HUDEP-2 (cell line): ENCODE measurements around the gene KIF15.

ENCODE experiments used
- DNase-seq, 76 experiments: peaks; one replicate each; lab custom pipeline; 2025; ENCODE audit not compliant: unreplicated experiment in 76 of 76; lab: John Stamatoyannopoulos, UW

KIF15 gene

DNA sequence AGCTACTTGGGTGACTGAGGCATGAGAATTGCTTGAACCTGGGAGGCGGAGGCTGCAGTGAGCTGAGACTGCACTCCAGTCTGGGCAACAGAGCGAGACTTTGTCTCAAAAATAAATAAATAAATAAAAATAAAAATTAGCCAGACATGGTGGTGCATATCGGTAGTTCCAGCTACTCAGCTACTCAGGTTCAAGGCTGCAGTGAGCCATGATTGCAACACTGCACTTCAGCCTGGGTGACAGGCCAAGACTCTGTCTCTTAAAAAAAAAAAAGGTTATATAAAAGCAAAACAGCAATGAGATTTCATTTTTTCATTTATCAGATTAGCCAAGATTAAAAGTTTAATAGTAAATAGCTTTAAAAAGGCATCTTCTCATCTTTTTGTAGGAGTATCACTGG lies 115.7 kb downstream of the KIF15 start:
- no peak for DNase-seq

DNA sequence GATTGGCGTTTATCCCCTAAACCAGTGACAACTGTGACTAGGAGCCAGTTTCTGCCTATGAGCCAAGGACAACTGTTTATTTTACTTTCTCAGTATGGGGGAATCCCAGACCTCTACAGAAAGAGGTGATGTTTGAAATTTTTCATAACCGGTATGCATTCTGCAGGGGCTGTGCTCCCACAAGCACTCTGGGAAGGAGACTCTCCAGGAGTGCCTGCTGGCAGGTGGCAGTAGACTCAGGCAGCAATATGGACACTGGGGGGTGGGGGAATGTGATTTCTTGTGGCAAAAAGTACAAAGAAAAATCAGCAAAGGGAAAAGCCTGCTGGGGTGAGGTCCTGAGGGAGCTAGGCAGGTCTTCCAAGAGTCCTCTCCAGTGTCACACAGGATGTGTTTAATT lies 118.7 kb downstream of the KIF15 start:
- no peak for DNase-seq

GRCh38 chr3:44883213-44883955 lies 121.8 kb downstream of the KIF15 start:
- DNase-seq, result no peak

GRCh38 chr3:44883999-44884431 lies 122.4 kb downstream of the KIF15 start:
- no peak for DNase-seq

- peak in 12 of 76 experiments; percentile 1 to 41 (median 15) for DNase-seq
Measured at GRCh38 chr3:44885618-44886017, 124.0 kb downstream of the KIF15 start.

DNA sequence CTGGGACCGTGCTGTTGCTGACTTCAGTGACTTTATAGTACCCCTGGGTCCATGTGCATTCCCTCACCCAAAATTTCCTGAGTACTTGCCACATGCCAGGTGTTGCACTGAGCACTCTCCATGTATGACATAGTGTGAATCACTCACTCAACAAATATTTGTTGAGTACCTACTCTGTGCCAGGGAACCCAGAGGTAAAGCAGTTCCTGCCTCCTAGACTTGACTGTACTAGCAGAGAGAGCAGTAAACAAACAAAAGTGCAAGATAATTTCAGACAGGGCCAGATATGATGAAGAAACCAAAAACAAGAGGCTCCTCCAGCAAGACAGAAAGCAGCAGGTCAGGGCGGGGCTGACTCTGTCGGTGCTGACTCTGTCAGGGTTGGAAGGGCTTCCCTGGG lies 125.0 kb downstream of the KIF15 start:
- no peak for DNase-seq

- no peak for DNase-seq
Measured at GRCh38 chr3:44887101-44887500, 125.5 kb downstream of the KIF15 start.

DNA sequence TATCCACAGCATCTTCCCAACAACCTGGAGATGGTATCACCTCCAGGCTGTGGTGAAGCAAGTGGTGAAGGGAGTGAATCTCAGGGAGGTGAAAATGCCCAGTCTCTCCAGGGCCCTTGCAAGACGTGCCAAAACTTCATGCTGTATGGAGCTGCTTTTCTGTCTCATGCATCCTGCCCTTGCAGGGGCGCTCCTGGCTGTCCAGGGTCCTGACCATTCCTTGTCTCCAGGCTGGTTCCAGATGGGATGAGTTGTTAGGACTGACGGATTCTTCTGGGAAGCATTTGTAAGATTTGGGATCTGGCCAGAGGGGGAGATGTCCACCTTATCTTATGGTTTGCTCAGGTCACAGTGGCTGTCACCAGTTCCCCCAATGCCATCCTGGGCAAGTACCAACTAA lies 128.7 kb downstream of the KIF15 start:
- DNase-seq, result no peak

DNA sequence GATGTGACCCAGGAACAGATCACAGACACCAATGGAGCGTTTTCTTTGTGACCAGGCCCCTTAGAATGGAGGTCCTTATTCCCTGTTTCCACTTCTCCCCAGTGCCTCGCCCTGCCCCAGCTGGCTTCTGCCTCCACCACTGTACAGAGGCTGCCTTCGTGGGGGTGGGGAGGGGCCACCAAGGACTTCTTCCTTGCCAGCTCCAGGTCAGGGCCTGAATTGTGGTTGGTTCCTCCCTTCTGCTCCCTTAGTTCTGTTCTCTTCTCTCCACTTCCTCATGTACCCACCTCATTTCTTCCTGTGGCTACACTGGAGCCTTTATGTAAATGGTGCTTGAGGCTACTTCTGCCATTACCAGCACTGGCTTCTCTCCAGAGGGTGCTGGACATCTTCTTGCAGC lies 129.3 kb downstream of the KIF15 start:
- no peak for DNase-seq

DNA sequence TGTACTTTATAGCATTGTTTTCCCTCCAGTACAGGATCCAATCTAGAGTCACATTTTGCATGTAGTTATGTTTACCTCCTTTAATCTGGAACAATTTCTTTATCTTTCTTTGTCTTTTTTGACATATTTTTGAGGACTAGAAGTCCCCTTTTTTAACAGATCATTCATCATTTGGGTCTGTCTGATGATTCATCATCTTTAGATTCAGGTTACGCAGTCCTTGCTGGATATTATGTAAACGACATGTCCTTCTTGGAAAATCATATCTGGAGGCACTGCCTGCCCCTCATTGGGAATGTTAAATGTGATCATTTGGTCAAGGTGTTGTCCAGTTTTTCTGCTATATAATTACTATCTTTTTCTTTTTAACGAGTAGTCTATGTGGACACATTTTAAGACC lies 131.1 kb downstream of the KIF15 start:
- DNase-seq, result no peak

GRCh38 chr3:44893097-44893496 lies 131.5 kb downstream of the KIF15 start:
- DNase-seq, result no peak

GRCh38 chr3:44894485-44894884 lies 132.9 kb downstream of the KIF15 start:
- no peak for DNase-seq

- DNase-seq, result no peak
Measured at GRCh38 chr3:44896440-44896839, 134.8 kb downstream of the KIF15 start.

GRCh38 chr3:44899683-44900367 lies 138.2 kb downstream of the KIF15 start:
- DNase-seq, result no peak

- DNase-seq, result no peak
Measured at GRCh38 chr3:44902628-44903027, 141.0 kb downstream of the KIF15 start.
